AG04449 (cell line): Measurements from ENCODE around the gene C22orf42.
"Not testable (repeated sequence)": the region's sequence is repeated elsewhere in the genome, so short reads cannot be mapped to it uniquely, and the experiment has no call there.

Experiments
- CTCF ChIA-PET: fragments of 350-600 bp; formaldehyde crosslinking; extraction: SDS; loops from one replicate; lab custom pipeline; 2021; ENCODE audit warnings: antibody characterized with exemption; lab: Yijun Ruan, JAX
- POLR2A ChIA-PET: fragments of 400-600, 350-600 bp; formaldehyde crosslinking; extraction: SDS; loops from one replicate; lab custom pipeline; 2020; ENCODE audit warnings: antibody characterized with exemption, inconsistent platforms; lab: Yijun Ruan, JAX
- DNase-seq: peaks from one replicate; pipeline ENCODE4 v3.0.0-alpha.2; 2010; ENCODE audit warnings: low read depth, low spot score
- H3K4me3 ChIP-seq: 2 replicates; pipeline ENCODE4 v1.5.1; 2011; ENCODE audit warnings: low read depth, mild to moderate bottlenecking, control low read depth, low read length
- TF ChIP-seq, protein P1 (sequence below): IDR thresholded peaks from one replicate; pipeline ENCODE4 v1.5.1; 2011; ENCODE audit warnings: mild to moderate bottlenecking, moderate library complexity, low read length, control low read depth, inconsistent platforms; ENCODE audit not compliant: insufficient read depth; ENCODE audit errors: missing control alignments

C22orf42 gene

DNA sequence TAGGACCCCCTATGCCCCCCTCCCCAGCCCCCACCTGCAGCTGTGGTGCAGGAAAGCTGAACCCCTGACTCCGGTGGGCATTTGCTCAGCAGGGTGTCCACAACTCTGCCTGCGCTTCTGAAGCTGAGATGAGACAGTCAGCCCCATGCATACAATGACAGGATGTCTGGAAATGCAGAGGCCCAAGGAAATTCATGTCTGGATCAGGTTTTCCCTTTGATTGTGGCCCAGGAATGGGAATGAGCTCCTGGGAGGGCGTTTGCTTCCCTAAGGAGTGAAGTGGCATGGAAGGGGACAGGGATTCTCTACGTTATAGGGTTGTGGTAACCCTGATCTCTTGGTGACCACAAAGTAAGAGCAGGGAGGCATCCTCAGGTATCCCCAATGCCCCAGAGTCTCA, 22.2 kb downstream of the C22orf42 start:
- POLR2A ChIA-PET, DNase-seq, H3K4me3 ChIP-seq, CTCF ChIA-PET: not testable (repeated sequence)

DNA sequence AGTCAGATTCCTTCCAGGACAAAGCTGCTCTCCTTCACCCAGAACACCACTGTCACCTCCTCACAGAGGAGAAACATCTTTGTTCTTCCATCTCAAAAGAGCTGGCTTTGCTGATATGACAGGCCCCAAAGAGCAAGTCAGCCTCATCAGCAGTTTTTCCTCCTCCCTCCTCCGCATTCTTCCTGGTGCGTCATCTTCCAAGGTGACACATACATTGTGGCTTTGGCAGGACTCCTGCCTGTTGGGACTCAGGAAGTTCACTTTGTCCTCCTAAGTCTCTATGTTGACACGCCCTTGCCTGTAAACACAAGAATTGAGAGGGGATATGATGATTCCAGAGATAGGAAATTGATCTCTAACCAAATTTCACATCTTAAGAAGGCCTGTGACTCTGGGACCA, 23.1 kb downstream of the C22orf42 start:
- POLR2A ChIA-PET, CTCF ChIA-PET, DNase-seq, H3K4me3 ChIP-seq: not testable (repeated sequence)

GRCh38 chr22:32134796-32135195, 24.3 kb downstream of the C22orf42 start:
- CTCF ChIA-PET, H3K4me3 ChIP-seq, POLR2A ChIA-PET, DNase-seq: not testable (repeated sequence)

- ChIA-PET CTCF (interaction anchor here (1.6 kb wide), 1 partner anchor 155 kb away, joined by 4 read pairs; no protein-coding TSS in a partner anchor), POLR2A (no interaction called here)
- H3K4me3 ChIP-seq, result no peak overlapping the region
- no peak for DNase-seq
- TF ChIP-seq, protein P1, sequence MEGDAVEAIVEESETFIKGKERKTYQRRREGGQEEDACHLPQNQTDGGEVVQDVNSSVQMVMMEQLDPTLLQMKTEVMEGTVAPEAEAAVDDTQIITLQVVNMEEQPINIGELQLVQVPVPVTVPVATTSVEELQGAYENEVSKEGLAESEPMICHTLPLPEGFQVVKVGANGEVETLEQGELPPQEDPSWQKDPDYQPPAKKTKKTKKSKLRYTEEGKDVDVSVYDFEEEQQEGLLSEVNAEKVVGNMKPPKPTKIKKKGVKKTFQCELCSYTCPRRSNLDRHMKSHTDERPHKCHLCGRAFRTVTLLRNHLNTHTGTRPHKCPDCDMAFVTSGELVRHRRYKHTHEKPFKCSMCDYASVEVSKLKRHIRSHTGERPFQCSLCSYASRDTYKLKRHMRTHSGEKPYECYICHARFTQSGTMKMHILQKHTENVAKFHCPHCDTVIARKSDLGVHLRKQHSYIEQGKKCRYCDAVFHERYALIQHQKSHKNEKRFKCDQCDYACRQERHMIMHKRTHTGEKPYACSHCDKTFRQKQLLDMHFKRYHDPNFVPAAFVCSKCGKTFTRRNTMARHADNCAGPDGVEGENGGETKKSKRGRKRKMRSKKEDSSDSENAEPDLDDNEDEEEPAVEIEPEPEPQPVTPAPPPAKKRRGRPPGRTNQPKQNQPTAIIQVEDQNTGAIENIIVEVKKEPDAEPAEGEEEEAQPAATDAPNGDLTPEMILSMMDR, result no peak
Measured at GRCh38 chr22:32132783-32133182, 26.3 kb downstream of the C22orf42 start.

GRCh38 chr22:32132126-32132525, 27.0 kb downstream of the C22orf42 start:
- CTCF ChIA-PET, result no interaction called here

GRCh38 chr22:32130464-32130863, 28.6 kb downstream of the C22orf42 start:
- POLR2A ChIA-PET, result no interaction called here
- TF ChIP-seq, protein P1, result no peak
- CTCF ChIA-PET, result no interaction called here

More at GRCh38 chr22:32132126-32132525, 27.0 kb downstream of the C22orf42 start:
- no peak overlapping the region for H3K4me3 ChIP-seq
- TF ChIP-seq, protein P1, result no peak
- DNase-seq, result no peak
- POLR2A ChIA-PET, result interaction anchor here (0.8 kb wide), 1 partner anchor 17 kb away, joined by 4 read pairs; no protein-coding TSS in a partner anchor

GRCh38 chr22:32127904-32128303, 31.2 kb downstream of the C22orf42 start:
- ChIA-PET POLR2A (no interaction called here), CTCF (no interaction called here)
- TF ChIP-seq, protein P1, result no peak
- no peak overlapping the region for H3K4me3 ChIP-seq
- no peak for DNase-seq

More at GRCh38 chr22:32130464-32130863, 28.6 kb downstream of the C22orf42 start:
- no peak overlapping the region for H3K4me3 ChIP-seq
- DNase-seq, result no peak

DNA sequence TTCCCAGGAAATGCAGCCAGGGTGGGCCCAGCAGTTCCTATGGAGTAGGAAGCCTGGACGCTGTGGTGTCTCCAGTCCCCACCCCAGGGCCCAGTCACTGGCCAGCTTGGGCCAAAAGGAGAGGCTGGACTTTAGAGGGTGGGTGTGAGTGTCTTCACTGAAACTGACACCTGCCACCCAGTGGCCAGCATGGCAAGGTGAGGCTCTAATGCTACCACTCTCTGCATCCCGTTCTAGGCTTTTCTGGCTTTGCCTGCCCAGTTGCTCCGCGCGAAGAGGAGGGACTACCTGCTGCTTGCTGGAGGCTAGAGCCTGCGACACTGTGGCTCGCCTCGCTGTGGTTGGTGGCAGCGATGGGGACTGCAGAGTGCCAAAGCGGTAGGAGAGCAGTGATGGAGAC, 35.4 kb downstream of the C22orf42 start:
- ChIA-PET POLR2A (no interaction called here), CTCF (no interaction called here)
- DNase-seq, result no peak
- no peak overlapping the region for H3K4me3 ChIP-seq
- TF ChIP-seq, protein P1, result no peak
